Stimulated activated CD4-positive, alpha-beta T cell treated with anti-CD3 and anti-CD28 coated beads, Interleukin-2, amount 100 ng/mL, for 24 hours (primary cell): ENCODE measurements around the gene CENPC.
"Not testable (repeated sequence)": the region's sequence is repeated elsewhere in the genome, so short reads cannot be mapped to it uniquely, and the experiment has no call there.

Source experiments
- DNase-seq, 2 donors: peaks; one replicate each; pipeline ENCODE4 v3.0.0-alpha.2; 2020

CENPC gene

DNA sequence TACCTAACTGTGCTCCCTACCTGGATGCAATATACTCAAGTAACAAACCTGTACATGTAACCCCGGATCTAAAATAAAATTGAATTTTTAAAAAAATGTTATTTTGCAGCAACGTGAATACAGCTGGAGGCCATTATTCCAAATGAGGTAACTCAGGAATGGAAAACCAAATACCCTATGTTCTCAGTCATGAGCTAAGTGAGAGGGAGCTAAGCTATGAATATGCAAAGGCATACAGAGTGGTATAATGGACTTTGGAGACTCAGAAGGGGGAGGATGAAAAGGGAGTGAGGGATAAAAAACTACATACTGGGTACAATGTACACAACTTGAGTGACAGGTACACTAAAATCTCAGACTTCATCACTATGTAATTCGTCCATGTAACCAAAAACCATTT lies 78.6 kb downstream of the CENPC start:
- no peak for DNase-seq

DNA sequence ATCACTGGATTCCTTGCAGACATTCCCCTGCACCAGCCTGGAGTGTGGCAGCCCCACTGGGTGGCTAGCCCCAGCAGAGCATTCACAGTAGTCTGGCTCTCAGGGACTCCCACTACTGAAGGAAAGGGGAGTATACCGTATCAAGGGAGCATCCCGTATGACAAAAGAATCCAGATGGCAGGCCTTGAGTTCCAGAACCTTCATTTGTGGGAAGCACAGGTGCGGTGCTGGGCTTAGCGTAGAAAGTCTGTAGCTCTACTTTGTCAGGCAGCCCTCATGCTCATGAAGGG lies 79.6 kb downstream of the CENPC start:
- DNase-seq: no peak

- DNase-seq: no peak
These were observed 80.1 kb downstream of the CENPC start for GRCh38 chr4:67465032-67465762.

- no peak for DNase-seq
These were observed 84.7 kb downstream of the CENPC start for GRCh38 chr4:67460574-67460973.

DNA sequence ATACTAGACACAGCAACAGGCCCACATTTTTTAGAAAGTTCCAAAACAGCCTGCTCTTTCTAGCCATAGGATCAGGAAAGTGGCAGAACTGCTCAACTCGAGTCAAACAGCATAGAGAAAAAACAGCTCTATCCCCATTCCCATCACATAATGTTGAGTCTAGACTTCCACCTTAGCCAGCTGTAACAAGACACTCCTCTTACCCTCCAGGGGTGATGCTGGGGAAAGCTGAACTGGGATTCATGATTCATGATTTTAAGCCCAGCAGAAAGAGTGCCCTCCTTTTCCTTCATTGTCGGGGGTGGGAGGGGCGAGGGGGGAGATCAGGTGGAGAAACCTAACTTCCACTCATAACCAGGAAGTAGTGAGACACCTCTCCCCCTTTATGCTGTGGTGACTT lies 86.1 kb downstream of the CENPC start:
- no peak for DNase-seq

DNA sequence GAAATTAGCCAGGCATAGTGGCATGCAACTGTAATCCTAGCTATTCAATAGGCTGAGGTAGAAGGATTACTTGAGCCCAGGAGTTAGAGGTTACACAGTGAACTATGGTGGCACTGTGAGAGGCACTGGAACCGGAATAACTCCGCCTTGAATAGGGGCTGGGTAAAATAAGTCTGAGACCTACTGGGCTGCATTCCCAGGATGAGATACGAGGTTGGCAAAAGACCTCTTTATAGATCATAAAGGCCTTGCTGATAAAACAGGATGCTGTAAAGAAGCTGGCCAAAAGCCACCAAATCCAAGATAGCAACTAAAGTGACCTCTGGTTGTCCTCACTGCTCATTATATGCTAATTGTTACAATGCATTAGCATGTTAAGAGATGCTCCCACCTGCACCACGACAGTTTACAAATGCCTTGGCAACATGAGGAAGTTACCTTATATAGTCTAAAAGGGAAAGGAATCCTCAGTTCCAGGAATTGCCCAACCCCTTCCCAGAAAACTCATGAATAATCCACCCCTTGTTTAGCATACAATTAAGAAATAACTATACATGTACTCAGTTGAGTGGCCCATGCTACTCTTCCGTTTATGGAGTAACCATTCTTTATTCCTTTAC lies 88.6 kb downstream of the CENPC start:
- DNase-seq: no peak

GRCh38 chr4:67452846-67453205 lies 92.5 kb downstream of the CENPC start:
- not testable (repeated sequence) for DNase-seq

DNA sequence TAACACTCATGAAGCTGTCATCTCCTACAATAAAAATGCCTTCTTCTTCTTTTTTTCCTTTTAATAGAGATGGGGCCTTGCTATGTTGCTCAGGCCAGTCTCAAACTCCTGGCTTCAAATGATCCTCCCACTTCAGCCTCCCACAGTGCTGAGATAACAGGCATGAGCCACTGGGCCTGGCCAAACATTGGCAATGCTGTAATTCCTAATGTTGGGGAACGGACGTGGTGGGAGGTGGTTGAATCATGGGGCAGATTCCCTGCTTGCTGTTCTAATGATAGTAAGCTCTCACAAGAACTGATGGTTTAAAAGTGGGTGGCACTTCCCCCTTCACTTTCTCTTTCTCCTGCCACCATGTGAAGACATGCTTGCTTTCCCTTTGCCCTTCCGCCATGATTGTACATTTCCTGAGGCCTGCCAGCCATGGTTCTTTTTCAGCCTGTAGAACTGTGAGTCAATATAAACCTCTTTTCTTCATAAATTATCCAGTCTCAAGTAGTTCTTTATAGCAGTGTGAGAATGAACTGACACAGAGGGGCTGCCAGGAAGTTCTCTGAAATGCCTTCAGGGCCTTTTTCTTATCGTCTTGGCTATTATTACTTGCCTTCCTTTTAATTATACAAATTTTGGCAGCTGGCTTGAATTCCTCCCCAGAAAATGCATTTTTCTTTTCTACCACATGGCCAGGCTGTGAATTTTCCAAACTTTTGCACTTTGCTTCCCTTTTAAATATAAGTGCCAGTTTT lies 93.0 kb downstream of the CENPC start:
- DNase-seq: no peak

- DNase-seq: no peak
These were observed 93.8 kb downstream of the CENPC start for GRCh38 chr4:67451464-67451863.

- DNase-seq: no peak
These were observed 96.7 kb downstream of the CENPC start for GRCh38 chr4:67448621-67449020.

DNA sequence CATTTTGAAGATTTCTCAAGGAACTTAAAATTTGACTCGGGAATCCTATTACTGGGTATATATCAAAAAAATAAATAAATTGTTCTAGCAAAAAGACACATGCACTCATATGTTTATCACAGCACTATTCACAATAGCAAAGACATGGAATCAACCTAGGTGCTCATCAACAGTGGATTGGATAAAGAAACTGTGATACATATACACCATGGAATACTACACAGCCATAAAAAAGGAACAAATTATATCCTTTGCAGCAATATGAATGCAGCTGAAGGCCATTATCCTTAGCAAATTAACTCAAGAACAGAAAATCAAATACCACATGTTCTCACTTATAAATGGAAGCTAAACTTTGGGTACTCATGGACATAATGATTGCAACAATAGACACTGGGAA lies 97.4 kb downstream of the CENPC start:
- no peak for DNase-seq

DNA sequence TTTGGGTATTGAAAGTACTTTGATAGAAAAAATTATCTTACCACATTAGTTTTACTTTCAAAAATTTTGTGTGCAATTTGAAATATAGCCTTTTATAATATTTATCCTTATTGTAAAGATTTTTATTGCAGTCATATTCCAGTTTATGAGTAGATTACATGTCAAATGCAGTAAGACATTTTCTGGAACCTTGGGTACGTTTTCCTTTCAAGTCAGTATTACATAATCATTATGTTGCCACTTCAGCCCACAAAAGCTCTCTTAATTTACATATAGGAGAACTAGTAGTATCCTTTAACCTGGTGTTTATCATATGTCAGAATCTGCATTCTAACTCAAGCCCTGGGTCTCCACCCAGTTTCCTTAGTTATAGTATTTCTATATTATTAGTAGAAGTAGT lies 98.5 kb downstream of the CENPC start:
- DNase-seq: no peak

GRCh38 chr4:67445881-67446280 lies 99.4 kb downstream of the CENPC start:
- DNase-seq: not testable (repeated sequence)

GRCh38 chr4:67438975-67439374 lies 106.3 kb downstream of the CENPC start:
- DNase-seq: no peak

DNA sequence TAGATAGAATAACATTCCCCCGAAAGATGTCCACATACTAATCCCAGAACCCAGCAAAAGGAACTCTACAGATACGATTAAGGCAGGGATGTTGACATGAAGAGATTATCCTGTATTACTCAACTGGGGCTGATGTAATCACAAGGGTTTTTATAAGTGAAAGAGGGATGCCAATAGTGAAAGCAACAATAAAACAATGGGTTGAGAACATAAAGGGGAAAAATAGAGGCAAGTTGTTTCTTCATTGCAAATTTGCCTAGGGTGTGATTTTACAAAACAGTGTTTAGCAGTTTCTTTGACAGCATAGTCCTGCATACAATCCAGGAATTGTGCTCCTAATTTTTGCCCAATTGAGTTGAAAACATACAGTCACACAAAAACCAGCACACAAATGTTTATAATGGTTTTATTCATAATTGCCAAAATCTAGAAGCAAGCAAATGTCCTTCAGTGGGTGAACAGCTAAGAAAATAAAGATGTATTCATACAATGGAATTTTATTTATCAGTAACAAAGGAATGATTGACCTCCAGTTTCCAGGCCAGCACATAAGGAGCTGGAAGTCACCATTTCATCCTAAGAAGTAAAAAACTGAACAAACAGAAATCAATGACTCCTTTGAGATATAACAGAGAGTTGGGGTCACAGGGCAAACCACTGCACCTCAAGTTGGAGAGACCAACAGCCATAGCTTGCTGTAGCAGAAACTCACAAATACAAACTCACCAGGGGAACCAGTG lies 107.2 kb downstream of the CENPC start:
- DNase-seq: no peak

DNA sequence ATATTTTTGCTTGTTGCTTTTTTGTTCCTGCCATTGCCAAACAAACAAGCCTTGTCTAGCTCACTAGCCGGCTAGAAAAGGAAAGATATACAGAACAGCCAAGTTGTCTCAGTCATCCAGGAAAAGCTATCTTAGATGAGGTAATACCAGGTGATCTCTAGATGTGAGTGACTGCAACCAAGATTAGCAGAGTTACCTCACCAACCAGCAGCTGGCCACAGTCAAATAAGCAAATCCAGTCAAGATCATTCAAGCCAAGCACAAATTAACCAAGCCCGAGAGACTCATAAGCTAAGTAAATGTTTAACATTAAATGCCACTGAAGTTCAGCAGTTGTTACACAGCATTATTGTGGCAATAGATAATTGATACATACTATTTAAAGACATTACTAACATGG lies 108.6 kb downstream of the CENPC start:
- DNase-seq: no peak

DNA sequence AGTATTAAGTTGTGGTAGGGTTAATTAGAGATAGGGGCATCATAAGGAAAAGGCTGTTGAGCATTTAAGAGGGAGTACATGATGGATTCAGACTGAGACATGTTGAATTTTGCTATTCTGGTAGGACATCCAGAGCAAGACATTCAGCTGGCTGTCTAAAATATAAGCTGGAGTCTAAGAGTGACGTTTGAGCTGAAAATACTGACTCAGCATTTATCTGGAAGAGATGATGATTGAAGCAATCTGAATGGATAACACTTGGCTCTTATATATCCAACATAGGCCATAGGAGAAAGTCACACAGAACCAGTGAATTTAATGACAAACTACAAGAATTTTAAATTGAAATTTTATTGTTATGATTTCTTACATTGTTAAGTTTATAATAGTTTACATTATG lies 114.3 kb downstream of the CENPC start:
- no peak for DNase-seq

DNA sequence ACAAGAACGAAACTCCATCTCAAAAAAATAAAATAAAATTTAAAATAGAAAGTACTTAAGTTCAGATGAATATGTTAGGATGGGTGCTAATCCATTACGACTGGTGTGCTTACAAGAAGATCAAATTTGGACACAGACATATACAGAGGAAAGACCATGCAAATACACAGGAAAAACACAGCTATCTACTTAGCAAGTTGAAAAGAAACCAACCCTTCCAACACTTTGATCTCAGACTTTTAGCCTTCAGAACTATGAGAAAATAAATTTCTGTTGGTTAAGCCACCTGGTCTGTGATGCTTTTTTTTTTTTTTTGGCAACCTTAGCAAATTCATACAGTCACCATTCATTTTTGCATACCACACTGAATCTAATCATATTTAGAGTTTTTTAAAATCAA lies 116.5 kb downstream of the CENPC start:
- DNase-seq: no peak
